ENCODE results near the gene RFX8.

- TF ChIP-seq CTCF (conservative IDR thresholded peaks at IDR 0.05; ENCODE audit: low read depth, low read length) (no peak), EZH2phosphoT487 (IDR thresholded peaks at IDR 0.05; ENCODE audit: borderline replicate concordance, low read length) (no peak)
Observed at GRCh38 chr2:101520246-101520645, 45.3 kb upstream of the RFX8 start.

Measured in PC-3 (cell line).